AG10803 (cell line): Measurements from ENCODE around the gene IRX6.

Source experiments
- DNase-seq: peaks from one replicate; pipeline ENCODE4 v3.0.0; 2010; ENCODE audit warnings: low read depth
- H3K4me3 ChIP-seq: 2 replicates; pipeline ENCODE4 v1.5.1; 2011; ENCODE audit warnings: mild to moderate bottlenecking, low read length, control low read depth
- CTCF ChIP-seq: conservative IDR thresholded peaks from 2 replicates; pipeline ENCODE4 v1.5.1; 2011; ENCODE audit warnings: mild to moderate bottlenecking, low read length, control low read depth, inconsistent platforms

The IRX6 gene

DNA sequence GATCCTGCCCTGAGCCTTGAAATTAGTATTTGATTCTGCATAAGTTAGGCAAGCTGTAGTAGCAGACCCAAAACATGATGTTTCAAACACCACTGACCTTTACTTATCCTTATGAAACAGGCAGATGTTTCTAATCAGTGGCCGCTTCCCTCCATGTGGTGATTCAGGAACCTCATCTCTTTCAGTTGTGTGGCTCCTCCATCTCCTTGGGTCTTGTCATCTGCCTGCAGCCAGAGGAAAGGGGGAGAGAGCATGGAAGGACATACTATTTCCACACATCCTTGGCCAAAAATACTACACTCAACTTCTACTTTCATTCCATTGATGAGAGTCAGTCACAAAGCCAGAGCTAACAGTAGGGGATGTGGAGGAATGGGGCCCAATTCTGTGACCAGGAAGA, 41.6 kb upstream of the IRX6 start:
- H3K4me3 ChIP-seq = no peak overlapping the region
- peak; percentile 83 for DNase-seq
- TF ChIP-seq CTCF = no peak

DNA sequence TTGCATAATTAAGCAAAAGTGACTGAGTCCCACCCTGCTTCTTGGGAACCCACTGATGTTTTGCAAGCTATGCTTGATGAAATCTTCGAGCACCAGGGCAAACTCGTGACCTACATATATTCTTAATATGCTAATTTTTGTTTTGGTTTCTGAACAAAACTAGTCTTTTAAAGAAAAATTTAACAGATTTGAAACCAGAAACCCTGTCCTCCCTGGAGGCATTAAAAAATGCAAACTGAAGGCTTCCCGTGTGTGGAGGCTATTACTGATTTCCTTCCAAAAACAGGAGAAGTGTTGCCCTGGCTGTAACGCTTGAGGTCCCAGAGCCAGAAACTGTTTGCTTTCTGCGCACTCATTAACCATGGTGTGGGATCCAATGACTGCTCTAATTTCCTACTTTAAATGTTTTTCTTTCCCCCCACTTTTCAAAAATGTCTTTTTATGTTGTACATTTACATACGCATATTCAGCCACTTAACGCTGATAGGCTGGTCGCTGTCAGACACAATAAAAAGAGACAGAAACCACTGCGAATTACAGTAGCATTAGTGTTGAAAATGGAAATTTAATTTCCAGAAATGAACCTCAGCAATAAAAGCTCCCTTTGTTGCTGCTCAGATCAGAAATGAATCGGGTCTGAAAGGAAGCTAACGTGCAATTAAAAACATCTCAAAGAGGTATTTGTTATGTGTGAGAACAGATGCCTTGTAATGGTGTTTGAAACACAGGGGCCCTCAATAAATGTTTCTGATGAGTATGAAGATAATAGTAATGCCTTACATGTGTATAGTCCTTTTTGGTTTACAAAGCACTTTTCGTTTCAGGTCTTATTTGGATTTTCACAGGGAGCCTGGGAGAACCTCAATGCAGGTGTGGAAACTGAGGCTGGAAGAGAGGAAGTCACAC, 39.9 kb upstream of the IRX6 start:
- no peak for TF ChIP-seq CTCF
- DNase-seq = no peak
- H3K4me3 ChIP-seq = no peak overlapping the region

- H3K4me3 ChIP-seq = no peak overlapping the region
- TF ChIP-seq CTCF = no peak
- DNase-seq = no peak
Observed at GRCh38 chr16:55284718-55285099, 39.3 kb upstream of the IRX6 start.

GRCh38 chr16:55285586-55285985, 38.4 kb upstream of the IRX6 start:
- no peak for TF ChIP-seq CTCF
- no peak overlapping the region for H3K4me3 ChIP-seq

GRCh38 chr16:55289353-55289752, 34.6 kb upstream of the IRX6 start:
- DNase-seq = no peak
- no peak overlapping the region for H3K4me3 ChIP-seq
- no peak for TF ChIP-seq CTCF

More at GRCh38 chr16:55285586-55285985, 38.4 kb upstream of the IRX6 start:
- DNase-seq = no peak

GRCh38 chr16:55291847-55292246, 32.2 kb upstream of the IRX6 start:
- H3K4me3 ChIP-seq = no peak overlapping the region
- no peak for TF ChIP-seq CTCF
- no peak for DNase-seq

DNA sequence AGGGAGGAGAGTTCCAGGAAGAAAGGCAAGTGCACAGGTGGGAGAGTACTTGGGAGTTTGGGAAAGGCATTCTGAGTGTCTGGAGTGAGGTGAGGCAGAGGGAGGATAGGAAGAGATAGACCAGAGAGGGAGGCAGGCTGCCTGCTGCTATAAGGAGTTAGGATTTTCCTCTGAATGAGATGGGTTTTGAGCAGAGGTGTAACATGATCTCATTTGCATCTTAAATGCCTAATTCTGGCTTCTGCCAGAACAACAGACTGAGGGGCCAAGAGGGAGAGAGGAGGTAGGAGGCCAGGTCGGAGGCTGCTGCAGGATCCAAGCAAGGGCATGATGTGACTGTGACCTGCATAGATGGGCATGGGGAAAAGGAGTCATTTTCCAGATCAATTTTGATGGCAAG, 31.5 kb upstream of the IRX6 start:
- H3K4me3 ChIP-seq = no peak overlapping the region
- no peak for DNase-seq
- TF ChIP-seq CTCF = no peak
